GM18502 (cell line): Measurements from ENCODE around the gene CMIP.
"Not testable (repeated sequence)": the region's sequence is repeated elsewhere in the genome, so short reads cannot be mapped to it uniquely, and the experiment has no call there.

Source experiments
- ATAC-seq: cut with Tn5 transposase; IDR thresholded peaks from one replicate; pipeline ENCODE4 v1.9.1; 2021; ENCODE audit warnings: mild to moderate bottlenecking; ENCODE audit not compliant: unreplicated experiment, poor library complexity

The CMIP gene

DNA sequence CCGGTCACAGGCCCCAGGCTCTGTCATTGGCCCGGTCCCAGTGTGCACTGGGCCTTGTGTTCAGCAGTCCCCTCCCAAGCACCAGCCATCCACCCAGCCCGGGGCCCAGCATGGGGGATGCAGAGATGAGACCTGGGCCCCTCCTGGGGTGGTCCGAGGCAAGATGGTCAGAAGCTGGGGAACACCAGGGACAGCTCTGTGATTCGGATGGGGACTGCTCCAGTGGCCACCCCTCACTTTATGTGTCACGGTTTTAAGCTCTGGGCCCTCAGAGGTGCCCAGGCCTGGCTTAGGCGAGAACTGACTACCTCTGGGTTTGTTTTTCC, 242.5 kb downstream of the CMIP start:
- no peak for ATAC-seq

- no peak for ATAC-seq
Measured at GRCh38 chr16:81688182-81688581, 243.6 kb downstream of the CMIP start.

GRCh38 chr16:81688839-81689238, 244.2 kb downstream of the CMIP start:
- not testable (repeated sequence) for ATAC-seq

- ATAC-seq: no peak
Measured at GRCh38 chr16:81692021-81692420, 247.4 kb downstream of the CMIP start.

GRCh38 chr16:81692571-81692970, 248.0 kb downstream of the CMIP start:
- no peak for ATAC-seq

DNA sequence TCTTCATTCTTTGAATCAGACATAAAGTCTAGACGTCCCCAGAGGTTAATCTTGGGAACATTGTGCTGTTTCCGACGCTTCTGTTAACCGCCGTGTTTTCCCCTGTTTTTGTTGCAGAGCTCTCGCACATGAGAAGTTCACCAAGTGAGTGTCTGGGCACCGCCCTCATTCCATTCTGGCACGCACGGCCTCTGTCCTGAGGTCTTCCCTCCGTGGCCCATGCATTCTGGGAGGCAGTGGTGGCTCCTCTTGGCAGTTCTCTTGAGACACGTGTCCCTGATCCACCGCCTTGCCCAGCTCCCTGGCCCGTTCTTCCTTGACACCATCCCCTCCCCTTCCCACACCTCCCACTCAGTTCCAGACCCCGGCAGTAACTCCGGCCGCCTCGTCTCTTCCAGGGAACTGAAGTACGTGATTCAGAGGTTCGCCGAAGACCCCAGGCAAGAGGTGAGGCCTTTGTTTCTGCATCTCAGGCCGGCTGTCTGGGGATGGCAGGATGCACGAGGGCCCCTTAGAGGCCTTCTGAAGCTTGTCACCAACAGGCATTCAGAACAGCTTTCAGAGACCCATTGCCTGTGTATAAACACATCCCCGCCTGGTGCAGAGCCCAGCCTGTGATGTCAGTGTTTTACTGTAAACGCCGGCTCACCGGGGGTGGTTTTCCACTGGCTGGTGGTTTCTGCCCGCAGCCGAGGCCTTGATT, 248.6 kb downstream of the CMIP start:
- no peak for ATAC-seq

GRCh38 chr16:81693744-81694303, 249.2 kb downstream of the CMIP start:
- no peak for ATAC-seq

DNA sequence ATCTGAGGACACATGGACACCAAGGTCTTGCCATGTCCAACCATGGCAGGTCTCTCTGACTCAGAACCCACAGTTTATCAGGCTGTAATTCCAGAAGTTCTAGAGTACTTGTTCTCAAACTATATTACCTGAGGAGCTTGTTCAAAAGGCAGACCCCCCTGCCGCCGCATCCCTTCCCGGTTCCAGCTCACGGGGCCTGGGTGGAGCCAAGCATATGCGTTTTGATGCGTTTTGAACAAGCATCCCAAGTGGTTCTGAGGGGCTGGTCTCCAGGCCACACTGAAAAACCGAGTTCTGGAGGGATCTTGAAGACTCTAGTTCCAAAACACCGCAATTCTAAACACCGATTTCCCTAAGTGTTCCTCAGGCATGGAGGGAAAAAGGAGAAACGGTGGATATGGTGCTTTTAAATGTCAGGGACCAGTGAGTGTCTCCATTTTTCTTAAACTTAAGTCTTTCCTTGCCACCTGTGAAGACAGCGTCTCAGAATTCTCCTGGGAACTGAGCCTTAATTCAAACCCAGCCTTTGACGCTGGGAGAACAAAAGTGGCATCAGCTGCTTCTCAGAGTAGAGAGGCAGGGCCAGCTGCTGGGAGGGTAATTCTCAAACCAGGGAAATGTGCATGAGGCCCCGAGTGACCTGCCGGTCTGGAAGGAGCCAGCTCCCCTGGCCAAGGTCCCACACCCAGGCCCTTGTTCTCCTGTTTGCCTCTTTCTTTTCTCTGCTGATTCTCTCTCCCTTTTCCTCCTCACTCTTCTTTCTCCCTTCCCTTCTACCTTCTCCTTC, 250.1 kb downstream of the CMIP start:
- no peak for ATAC-seq

DNA sequence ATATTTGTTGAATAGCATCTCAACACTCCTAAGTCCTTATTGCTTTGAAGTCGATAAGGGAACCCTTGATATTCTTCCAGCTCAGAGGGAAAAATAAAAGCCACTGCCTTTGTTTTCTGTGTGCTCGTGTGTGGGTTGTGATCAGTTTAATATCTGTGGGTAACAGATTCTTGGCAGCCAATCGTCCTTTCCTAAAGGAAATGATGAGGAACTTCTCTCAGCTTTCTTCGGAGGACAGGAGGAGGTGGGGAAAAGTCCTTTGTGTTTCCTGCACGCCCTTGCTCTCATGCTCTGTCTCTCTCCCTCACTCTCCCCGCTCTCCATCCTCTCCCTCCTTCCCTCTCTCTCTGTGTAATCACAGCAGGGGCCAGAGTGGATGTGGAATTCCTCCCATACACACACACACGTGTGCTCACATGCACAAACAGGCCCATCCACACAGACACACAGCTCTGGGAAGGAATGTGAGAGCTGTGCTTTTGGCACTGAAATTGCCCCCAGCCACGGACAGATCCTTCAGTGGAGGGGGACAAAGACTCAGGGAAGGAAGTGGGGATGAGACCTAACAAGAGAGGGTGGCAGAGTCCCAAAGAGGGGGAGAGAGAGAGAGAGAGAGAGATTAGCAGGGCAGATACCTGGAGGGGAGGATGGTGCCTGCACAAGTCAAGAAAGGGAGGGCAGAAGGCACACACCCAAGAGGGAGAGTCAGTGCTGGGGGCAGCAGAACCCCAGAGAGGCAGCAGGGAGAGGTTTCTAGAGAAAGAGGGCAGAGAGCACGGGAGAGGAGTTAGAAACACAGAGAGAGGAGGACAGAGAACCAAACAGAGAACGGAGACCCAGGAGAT, 250.9 kb downstream of the CMIP start:
- no peak for ATAC-seq

- no peak for ATAC-seq
Measured at GRCh38 chr16:81696166-81696960, 251.8 kb downstream of the CMIP start.

DNA sequence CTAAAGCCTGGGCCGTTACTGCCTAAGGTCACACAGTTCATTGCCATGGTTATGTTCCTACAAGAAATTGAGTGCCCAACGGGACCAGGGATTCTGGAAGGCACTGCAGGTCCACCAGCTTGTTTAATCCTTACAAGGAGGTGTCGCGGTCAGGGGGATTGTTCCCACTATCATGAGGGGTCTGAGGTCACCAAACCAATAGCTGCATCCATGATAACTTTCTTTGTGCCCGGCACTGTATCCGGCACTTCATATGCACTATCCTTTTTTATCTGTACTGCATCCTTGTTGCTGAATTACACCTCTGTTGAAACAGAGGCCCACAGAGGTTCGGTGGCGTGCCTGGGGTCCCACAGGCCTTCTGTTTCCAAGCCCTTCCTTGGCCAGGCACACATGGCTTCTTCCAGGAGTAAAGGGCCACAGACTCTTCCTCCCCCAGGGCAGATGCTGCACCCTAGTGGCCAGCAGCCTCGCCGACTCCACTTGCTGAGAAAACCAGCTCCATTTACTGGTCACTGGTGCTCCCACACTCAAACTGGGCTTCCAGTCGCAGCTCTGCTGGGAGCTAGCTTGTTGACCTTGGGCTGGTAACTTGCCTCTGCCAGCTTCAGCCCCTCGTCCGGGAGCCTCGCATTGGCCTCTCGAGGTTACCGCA, 252.5 kb downstream of the CMIP start:
- ATAC-seq: no peak

DNA sequence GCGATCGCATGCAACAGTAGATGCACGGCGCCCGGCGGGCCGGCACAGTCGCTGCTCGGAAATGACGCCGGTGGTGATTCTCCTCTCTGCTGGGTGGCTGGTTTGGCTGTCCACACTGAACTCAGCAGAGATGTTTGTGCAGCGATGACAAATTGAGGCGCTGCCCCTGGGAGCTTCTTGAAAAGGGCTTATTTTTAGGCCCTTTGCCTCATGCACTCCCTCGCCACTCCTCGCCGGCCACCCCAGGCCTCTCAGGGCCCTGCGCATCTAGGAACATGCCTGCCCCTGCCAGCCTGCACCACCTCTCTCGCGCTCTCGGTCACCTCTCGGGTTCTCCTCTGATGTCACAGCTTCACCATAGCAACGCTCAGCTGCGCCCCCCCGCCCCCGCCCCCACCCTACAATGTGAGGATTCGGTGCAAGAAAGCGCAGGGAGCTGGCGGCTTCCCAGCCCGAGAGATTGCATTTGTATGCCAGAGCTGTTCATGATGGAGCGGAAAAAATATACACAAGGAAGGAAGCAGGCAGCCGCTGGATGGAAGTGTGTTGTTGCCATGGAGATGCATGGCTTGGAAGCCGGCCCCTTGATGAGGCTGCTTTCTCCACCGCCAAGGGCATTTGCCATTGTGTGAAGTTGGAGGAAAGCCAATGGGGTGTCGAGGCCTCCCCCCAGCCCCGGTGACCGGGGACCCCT, 253.2 kb downstream of the CMIP start:
- no peak for ATAC-seq

- ATAC-seq: no peak
Measured at GRCh38 chr16:81698310-81698641, 253.7 kb downstream of the CMIP start.

DNA sequence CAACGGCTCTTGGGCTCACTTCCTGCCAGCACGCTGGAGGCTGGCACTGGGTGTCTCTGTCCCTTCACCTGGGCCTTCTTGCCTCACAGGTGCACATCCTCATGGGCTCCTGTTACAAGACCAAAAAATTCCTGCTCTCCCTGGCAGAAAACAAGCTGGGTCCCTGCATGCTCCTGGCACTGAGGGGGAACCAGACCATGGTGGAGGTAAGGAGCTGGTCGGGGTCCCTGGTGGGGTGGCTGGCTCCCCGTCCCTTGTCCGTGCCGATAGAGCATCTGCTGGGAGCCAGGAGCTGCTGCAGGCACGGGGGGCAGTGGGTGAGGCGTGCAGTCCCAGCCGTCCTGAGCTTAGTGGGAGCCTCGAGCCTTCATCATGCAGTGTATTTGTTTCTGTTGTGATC, 255.0 kb downstream of the CMIP start:
- no peak for ATAC-seq

GRCh38 chr16:81700071-81700779, 255.6 kb downstream of the CMIP start:
- ATAC-seq: no peak

GRCh38 chr16:81700780-81701165, 256.2 kb downstream of the CMIP start:
- ATAC-seq: no peak

DNA sequence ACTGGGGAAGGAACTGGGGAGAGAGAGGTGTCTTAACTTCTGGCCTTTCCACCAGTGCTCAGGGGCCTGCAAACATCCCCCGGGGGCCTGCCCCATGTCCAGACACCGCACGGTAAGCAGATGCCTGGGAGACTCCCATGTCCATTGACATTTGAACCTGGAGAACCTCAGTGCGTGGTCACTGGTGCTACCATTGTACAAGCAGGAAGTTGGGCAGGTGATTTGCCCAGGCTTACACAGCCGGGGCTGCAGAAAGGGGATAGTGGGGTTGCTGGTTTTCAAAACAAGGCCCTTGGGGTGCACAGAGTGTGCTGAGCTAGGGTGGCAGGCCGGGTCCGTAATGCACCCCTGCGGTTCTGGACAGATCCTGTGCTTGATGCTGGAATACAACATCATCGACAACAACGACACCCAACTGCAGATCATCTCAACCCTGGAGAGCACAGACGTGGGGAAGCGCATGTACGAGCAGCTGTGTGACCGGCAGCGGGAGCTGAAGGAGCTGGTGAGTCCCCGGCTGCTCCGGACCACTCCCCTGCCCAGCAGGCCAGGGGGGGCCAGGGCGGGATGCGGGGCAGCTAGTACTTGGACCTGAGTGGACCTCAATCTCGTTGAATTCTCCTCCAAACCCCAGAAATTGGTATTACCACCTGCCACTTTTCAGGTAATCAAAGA, 256.8 kb downstream of the CMIP start:
- no peak for ATAC-seq

- no peak for ATAC-seq
Measured at GRCh38 chr16:81702506-81702905, 257.9 kb downstream of the CMIP start.
